Measurements from ENCODE around the gene DYNC1I2. TPM values are rescaled to one million over a fixed set of nuclear protein-coding genes. Genes with fewer than 3 reads are reported as not detected.

The DYNC1I2 gene
- total and polyA plus RNA-seq, 2 experiments from 2014 or later: 74.3 to 118 TPM

GRCh38 chr2:171742760-171743159, 55.5 kb downstream of the DYNC1I2 start:
- in situ Hi-C loops (cut with MboI): no loop called here
- Histone ChIP-seq H3K27me3 (replicated peaks; ENCODE audit: insufficient read depth) (no peaks in the 10 kb centered on the region), H3K9ac (no peak overlapping the region), H2AFZ (no peak overlapping the region), H3K9me3 (ENCODE audit: low read depth) (no peaks in the 10 kb centered on the region), H3K79me2 (ENCODE audit: insufficient read depth) (no peaks in the 10 kb centered on the region), H3K9me2 (ENCODE audit: insufficient read depth) (no peaks in the 10 kb centered on the region), H3F3A (ENCODE audit: insufficient read depth) (peaks cover 19% of the 10 kb centered on the region), H4K20me1 (ENCODE audit: insufficient read depth) (no peaks in the 10 kb centered on the region), H3K4me1 (ENCODE audit: insufficient read depth) (peaks cover 12% of the 10 kb centered on the region; the same call in 1 of the 2 replicates), H3K4me3 (no peak overlapping the region), H3K36me3 (ENCODE audit: low read depth) (peaks cover 53% of the 10 kb centered on the region), H3K27ac (no peak overlapping the region), H3K4me2 (ENCODE audit: unreplicated experiment) (no peak overlapping the region)
- TF ChIP-seq EZH2phosphoT487 (IDR thresholded peaks at IDR 0.05; ENCODE audit: insufficient read depth, low read depth) (no peak), EZH2 (IDR thresholded peaks at IDR 0.05; ENCODE audit: insufficient read depth, poor library complexity, severe bottlenecking) (no peak)
- DNase-seq: no peak
- WGBS, 2 experiments (ENCODE audit: low coverage in 1 of 2, low lambda C conversion rate in 2 of 2, missing lambda C conversion rate in 2 of 2): 54 to 69% methylated on average over 1 of the region's 1 CpG

GRCh38 chr2:171745141-171745540, 57.9 kb downstream of the DYNC1I2 start:
- H3F3A ChIP-seq (ENCODE audit: insufficient read depth): peaks cover 16% of the 10 kb centered on the region
- no peak overlapping the region for H2AFZ ChIP-seq
- TF ChIP-seq EZH2 (IDR thresholded peaks at IDR 0.05; ENCODE audit: insufficient read depth, poor library complexity, severe bottlenecking) (no peak), EZH2phosphoT487 (IDR thresholded peaks at IDR 0.05; ENCODE audit: insufficient read depth, low read depth) (no peak)
- no peaks in the 10 kb centered on the region for H3K9me3 ChIP-seq (ENCODE audit: low read depth)
- WGBS, 2 experiments (ENCODE audit: low coverage in 1 of 2, low lambda C conversion rate in 2 of 2, missing lambda C conversion rate in 2 of 2): 100% methylated on average over 1 of the region's 1 CpG
- peaks cover 64% of the 10 kb centered on the region for H3K36me3 ChIP-seq (ENCODE audit: low read depth)
- no peak for DNase-seq
- H3K27ac ChIP-seq: no peak overlapping the region
- H4K20me1 ChIP-seq (ENCODE audit: insufficient read depth): no peaks in the 10 kb centered on the region
- peaks cover 12% of the 10 kb centered on the region; the same call in 1 of the 2 replicates for H3K4me1 ChIP-seq (ENCODE audit: insufficient read depth)
- H3K79me2 ChIP-seq (ENCODE audit: insufficient read depth): no peaks in the 10 kb centered on the region
- no peaks in the 10 kb centered on the region for H3K27me3 ChIP-seq (replicated peaks; ENCODE audit: insufficient read depth)
- no peak overlapping the region for H3K4me3 ChIP-seq
- no peaks in the 10 kb centered on the region for H3K9me2 ChIP-seq (ENCODE audit: insufficient read depth)
- in situ Hi-C loops (cut with MboI): no loop called here
- no peak overlapping the region for H3K4me2 ChIP-seq (ENCODE audit: unreplicated experiment)
- no peak overlapping the region for H3K9ac ChIP-seq

- Histone ChIP-seq H4K20me1 (ENCODE audit: insufficient read depth) (no peaks in the 10 kb centered on the region), H3K9me3 (ENCODE audit: low read depth) (no peaks in the 10 kb centered on the region), H3K9ac (no peak overlapping the region), H3K27me3 (replicated peaks; ENCODE audit: insufficient read depth) (no peaks in the 10 kb centered on the region), H3K36me3 (ENCODE audit: low read depth) (peaks cover 71% of the 10 kb centered on the region), H3K4me2 (ENCODE audit: unreplicated experiment) (no peak overlapping the region), H3K4me1 (ENCODE audit: insufficient read depth) (peaks cover 10% of the 10 kb centered on the region; the same call in 1 of the 2 replicates), H3K79me2 (ENCODE audit: insufficient read depth) (no peaks in the 10 kb centered on the region), H3F3A (ENCODE audit: insufficient read depth) (peaks cover 9% of the 10 kb centered on the region), H2AFZ (no peak overlapping the region), H3K4me3 (no peak overlapping the region), H3K27ac (no peak overlapping the region), H3K9me2 (ENCODE audit: insufficient read depth) (no peaks in the 10 kb centered on the region)
- no peak for TF ChIP-seq EZH2phosphoT487 (IDR thresholded peaks at IDR 0.05; ENCODE audit: insufficient read depth, low read depth)
- TF ChIP-seq EZH2 (IDR thresholded peaks at IDR 0.05; ENCODE audit: insufficient read depth, poor library complexity, severe bottlenecking): no peak
- no peak for DNase-seq
- in situ Hi-C loops (cut with MboI): no loop called here
- WGBS, 2 experiments (ENCODE audit: low coverage in 1 of 2, low lambda C conversion rate in 2 of 2, missing lambda C conversion rate in 2 of 2): 83 to 85% methylated on average over 4 of the region's 4 CpGs
Observed at GRCh38 chr2:171745806-171746205, 58.5 kb downstream of the DYNC1I2 start.

- Histone ChIP-seq H3K79me2 (ENCODE audit: insufficient read depth) (no peaks in the 10 kb centered on the region), H3K4me2 (ENCODE audit: unreplicated experiment) (no peak overlapping the region), H3K4me3 (no peak overlapping the region), H3K36me3 (ENCODE audit: low read depth) (peaks cover 75% of the 10 kb centered on the region), H3K9me3 (ENCODE audit: low read depth) (no peaks in the 10 kb centered on the region), H4K20me1 (ENCODE audit: insufficient read depth) (no peaks in the 10 kb centered on the region), H3K4me1 (ENCODE audit: insufficient read depth) (no peaks in the 10 kb centered on the region), H3K9ac (no peak overlapping the region), H3K27me3 (replicated peaks; ENCODE audit: insufficient read depth) (no peaks in the 10 kb centered on the region), H3K27ac (no peak overlapping the region), H3F3A (ENCODE audit: insufficient read depth) (no peaks in the 10 kb centered on the region), H3K9me2 (ENCODE audit: insufficient read depth) (no peaks in the 10 kb centered on the region), H2AFZ (no peak overlapping the region)
- in situ Hi-C loops (cut with MboI): no loop called here
- WGBS, 2 experiments (ENCODE audit: low coverage in 1 of 2, low lambda C conversion rate in 2 of 2, missing lambda C conversion rate in 2 of 2): 94 to 96% methylated on average over 3 of the region's 3 CpGs
- DNase-seq: no peak
- TF ChIP-seq EZH2 (IDR thresholded peaks at IDR 0.05; ENCODE audit: insufficient read depth, poor library complexity, severe bottlenecking) (no peak), EZH2phosphoT487 (IDR thresholded peaks at IDR 0.05; ENCODE audit: insufficient read depth, low read depth) (no peak)
Observed at GRCh38 chr2:171747371-171747770, 60.1 kb downstream of the DYNC1I2 start.

Data from GM23248 (cell line).